ENCODE measurements around the gene HUNK.
A peak's percentile ranks its signal among the peaks of the same experiment; 100 is the strongest.
"Not testable (repeated sequence)": the region's sequence is repeated elsewhere in the genome, so short reads cannot be mapped to it uniquely, and the experiment has no call there.

HUNK gene

GRCh38 chr21:31870472-31871193 is 2.2 kb upstream of the HUNK start:
- peak; percentile 31 for DNase-seq

DNA sequence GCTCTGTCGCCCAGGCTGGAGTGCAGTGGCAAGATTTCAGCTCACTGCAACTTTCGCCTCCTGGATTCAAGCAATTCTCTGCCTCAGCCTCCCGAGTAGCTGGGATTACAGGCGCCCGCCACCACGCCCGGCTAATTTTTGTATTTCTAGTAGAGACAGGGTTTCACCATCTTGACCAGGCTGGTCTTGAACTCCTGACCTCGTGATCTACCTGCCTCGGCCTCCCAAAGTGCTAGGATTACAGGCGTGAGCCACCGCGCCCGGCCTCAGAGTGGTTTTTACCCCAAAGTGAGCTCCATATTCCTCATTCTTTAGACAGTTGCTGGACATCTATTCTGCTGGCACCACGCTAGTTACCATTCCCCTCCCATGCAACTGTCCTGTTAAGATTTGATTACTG is 1.4 kb upstream of the HUNK start:
- not testable (repeated sequence) for DNase-seq

DNA sequence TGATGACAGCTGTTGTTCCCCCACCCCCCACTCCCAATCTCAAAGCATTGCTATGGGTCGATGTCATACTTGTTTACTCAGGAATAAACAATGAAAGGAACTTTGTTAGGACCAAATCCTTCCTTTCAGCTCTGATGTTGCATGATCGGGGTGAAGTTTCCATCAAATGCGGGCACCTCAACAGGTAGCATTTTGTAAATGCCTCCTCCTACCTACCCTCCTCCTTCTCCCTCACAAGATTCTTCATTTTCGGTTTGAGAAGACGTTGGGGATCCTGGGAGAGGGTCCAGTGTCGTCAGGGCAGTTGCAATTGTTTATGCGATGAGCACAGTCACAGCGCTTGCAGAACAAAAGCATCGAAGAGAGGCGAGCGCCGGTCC is 758 bp upstream of the HUNK start:
- DNase-seq = no peak

GRCh38 chr21:31873275-31873695 is 465 bp downstream of the HUNK start:
- peak; percentile 74 for DNase-seq

DNA sequence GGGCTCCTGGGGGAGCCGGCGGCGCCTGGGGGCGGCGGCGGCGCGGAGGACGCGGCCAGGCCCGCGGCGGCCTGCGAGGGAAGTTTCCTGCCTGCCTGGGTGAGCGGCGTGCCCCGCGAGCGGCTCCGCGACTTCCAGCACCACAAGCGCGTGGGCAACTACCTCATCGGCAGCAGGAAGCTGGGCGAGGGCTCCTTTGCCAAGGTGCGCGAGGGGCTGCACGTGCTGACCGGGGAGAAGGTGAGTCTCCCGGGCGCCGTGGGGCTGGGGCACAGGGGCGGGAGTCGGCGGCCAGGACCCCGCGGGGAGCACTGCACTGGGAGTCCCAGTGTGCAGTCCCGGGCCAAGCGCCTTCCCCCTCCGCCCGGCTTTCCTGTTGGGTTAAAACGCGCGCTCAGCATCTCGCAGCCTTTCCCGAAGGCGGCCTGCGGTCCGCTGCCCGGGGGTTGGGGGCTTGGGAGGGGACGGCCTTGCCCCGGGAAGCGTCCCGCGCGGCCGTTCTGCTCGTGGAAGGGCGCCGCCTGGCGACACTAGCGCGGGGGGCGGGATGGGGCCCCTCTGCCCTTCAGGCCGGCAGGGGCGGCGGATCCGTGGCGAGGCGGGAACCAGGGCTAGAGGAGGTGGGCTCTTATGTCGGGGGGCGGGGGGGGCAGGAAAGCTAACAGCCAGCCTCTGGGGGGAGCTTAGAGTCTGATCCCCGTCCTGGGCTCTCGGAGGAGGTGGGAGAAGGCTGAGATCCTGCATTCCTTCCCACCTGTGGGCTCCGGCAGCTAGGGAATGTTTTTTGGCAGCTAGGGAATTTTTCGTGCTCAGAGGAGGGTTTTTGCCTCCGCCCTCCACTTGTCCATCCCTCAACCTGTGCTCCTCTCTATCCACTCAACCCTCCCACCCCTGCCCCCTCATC is 1.1 kb downstream of the HUNK start:
- peak; percentile 84 for DNase-seq

GRCh38 chr21:31874812-31875212 is 2.0 kb downstream of the HUNK start:
- peak; percentile 64 for DNase-seq

DNA sequence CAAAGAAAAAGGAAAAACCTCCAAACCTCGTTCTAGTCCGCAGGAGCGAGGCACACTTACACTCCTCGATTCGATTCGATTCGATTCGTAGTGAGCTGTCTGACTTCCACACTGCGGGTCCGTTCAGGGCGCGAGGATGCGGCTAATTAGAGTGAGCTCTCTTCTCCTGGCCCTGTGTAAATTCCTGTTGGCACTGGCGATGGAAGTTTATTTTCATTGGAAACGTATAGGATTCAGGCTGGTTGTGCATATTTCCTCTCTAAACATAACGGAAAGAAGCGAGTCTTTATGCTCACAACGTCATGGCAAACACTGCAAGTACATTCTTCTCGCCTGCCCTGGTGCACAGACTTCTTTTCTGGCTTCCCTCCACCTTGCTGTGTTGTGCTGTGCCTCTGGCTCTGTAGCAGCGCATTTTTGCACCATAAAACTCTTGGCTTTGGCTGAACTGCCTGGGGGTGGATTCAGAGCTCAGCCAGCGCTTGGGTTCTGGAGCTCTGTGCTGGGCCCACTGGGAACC is 2.7 kb downstream of the HUNK start:
- DNase-seq = peak; percentile 65

GRCh38 chr21:31877463-31877957 is 4.7 kb downstream of the HUNK start:
- no peak for DNase-seq

GRCh38 chr21:31878831-31879230 is 6.0 kb downstream of the HUNK start:
- DNase-seq = no peak

DNA sequence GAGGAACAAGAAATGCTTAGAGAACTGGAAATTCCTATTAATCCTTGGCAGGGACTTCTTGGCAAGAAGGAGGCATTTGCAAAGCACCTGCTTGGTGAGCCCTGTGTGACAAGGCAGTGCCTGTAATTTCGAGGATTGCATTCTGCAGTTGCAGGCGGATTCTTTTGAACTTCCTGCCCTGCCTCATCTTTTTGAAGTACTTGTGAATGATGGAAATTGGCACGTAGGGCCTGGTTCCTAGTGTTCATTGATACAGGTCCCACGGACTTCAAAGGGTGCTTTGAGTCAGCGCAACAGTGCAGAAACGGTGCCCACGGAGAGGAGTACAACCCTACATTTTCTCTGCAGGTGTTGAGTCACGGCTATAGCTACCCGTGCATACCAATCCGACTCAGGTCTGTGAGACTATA is 6.4 kb downstream of the HUNK start:
- peak; percentile 48 for DNase-seq

- peak; percentile 36 for DNase-seq
These were observed 7.1 kb downstream of the HUNK start for GRCh38 chr21:31879911-31880310.

DNA sequence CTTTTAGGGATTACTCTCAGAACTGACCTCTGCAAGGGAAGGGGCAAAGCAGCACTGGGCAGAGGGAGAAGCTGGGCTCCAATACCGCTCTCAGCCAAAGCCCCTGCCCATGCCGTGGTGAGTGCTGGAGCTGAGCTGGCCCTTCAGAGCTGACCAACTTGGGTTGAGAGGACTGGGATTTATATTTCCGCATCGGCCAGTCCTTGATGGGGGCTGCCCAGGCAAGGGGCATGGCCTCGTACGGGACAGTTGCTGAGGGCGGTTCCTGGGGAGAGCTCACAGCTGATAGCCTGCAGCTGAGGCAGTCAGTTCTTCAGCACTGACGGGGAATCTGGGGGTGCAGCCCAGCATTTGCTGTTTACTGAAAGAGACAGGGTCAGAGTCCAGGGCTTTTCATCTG is 8.0 kb downstream of the HUNK start:
- peak; percentile 41 for DNase-seq

GRCh38 chr21:31882711-31883110 is 9.9 kb downstream of the HUNK start:
- DNase-seq = no peak

- peak; percentile 27 for DNase-seq
These were observed 12.3 kb downstream of the HUNK start for GRCh38 chr21:31885146-31885545.

- DNase-seq = no peak
These were observed 14.1 kb downstream of the HUNK start for GRCh38 chr21:31886915-31887314.

- peak; percentile 39 for DNase-seq
These were observed 14.6 kb downstream of the HUNK start for GRCh38 chr21:31887391-31887841.

- peak; percentile 69 for DNase-seq
These were observed 16.1 kb downstream of the HUNK start for GRCh38 chr21:31888936-31889371.

- DNase-seq = no peak
These were observed 16.6 kb downstream of the HUNK start for GRCh38 chr21:31889460-31889859.

DNA sequence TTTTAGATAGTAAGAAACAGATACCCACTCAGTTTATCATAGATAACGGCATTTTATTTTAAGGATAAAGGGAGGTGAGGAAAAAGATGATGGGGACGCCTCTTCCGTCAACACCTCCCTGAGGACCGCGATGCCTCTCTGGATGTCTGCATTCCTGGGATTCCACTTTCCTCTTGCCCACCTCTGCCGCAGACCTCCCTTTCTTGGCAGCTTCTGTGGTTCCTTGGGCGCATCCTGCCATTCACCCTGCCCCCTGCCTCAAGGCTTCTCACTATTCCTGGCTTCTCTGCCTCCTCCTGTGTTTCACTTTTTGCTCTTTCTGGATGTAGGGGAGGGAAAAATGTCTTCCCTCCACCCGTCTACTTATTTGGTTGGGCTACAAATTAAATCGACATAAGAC is 19.9 kb downstream of the HUNK start:
- DNase-seq = peak; percentile 73

- peak; percentile 75 for DNase-seq
These were observed 21.1 kb downstream of the HUNK start for GRCh38 chr21:31893851-31894415.

- peak; percentile 73 for DNase-seq
These were observed 21.6 kb downstream of the HUNK start for GRCh38 chr21:31894457-31894856.

- peak; percentile 84 for DNase-seq
These were observed 22.4 kb downstream of the HUNK start for GRCh38 chr21:31895077-31895835.

Measured in islet precursor cell (in vitro differentiated cells).